Liver (tissue), 9 donors: ENCODE measurements around the gene OTOL1. TPM values are rescaled to one million over a fixed set of nuclear protein-coding genes. Genes with fewer than 3 reads are reported as not detected.
A peak's percentile ranks its signal among the peaks of the same experiment; 100 is the strongest.
"Not testable (repeated sequence)": the region's sequence is repeated elsewhere in the genome, so short reads cannot be mapped to it uniquely, and the experiment has no call there.

Source experiments
- DNase-seq: peaks from one replicate; pipeline ENCODE4 v3.0.0-alpha.2; 2017; ENCODE audit warnings: low spot score
- H3K27ac ChIP-seq, 2 donors: one replicate each; pipeline ENCODE4 v1.7.0; 2013; ENCODE audit warnings: inconsistent platforms in 2 of 2, low read length in 2 of 2, control low read depth in 1 of 2, low read depth in 1 of 2, mild to moderate bottlenecking in 1 of 2
- H3K27me3 ChIP-seq, 4 donors: one replicate each; pipeline versions ENCODE4 v1.6.1 to v1.7.0; 2013; ENCODE audit warnings: low read length in 3 of 4, inconsistent platforms in 1 of 4, mild to moderate bottlenecking in 1 of 4, moderate library complexity in 1 of 4; ENCODE audit not compliant: control insufficient read depth in 4 of 4, insufficient read depth in 4 of 4
- H3K36me3 ChIP-seq, 4 donors: one replicate each; pipeline versions ENCODE4 v1.6.1 to v1.7.0; 2013; ENCODE audit warnings: low read length in 3 of 4, mild to moderate bottlenecking in 3 of 4, low read depth in 1 of 4, moderate library complexity in 1 of 4; ENCODE audit not compliant: control insufficient read depth in 4 of 4, insufficient read depth in 3 of 4
- H3K4me1 ChIP-seq, 4 donors: one replicate each; pipeline versions ENCODE4 v1.6.1 to v1.7.0; 2013; ENCODE audit warnings: low read length in 3 of 4, mild to moderate bottlenecking in 3 of 4, moderate library complexity in 1 of 4; ENCODE audit not compliant: control insufficient read depth in 4 of 4, insufficient read depth in 4 of 4
- H3K4me3 ChIP-seq, 3 donors: one replicate each; pipeline versions ENCODE4 v1.6.1 to v1.7.0; 2013; ENCODE audit warnings: low read length in 3 of 3, control low read depth in 1 of 3, low read depth in 1 of 3, mild to moderate bottlenecking in 1 of 3
- H3K9ac ChIP-seq, 2 donors: one replicate each; pipeline ENCODE4 v1.7.0; 2013; ENCODE audit warnings: low read length in 2 of 2, mild to moderate bottlenecking in 2 of 2, moderate library complexity in 2 of 2, control low read depth in 1 of 2, low read depth in 1 of 2
- H3K9me3 ChIP-seq, 4 donors: one replicate each; pipeline versions ENCODE4 v1.6.1 to v1.7.0; 2013; ENCODE audit warnings: low read length in 3 of 4; ENCODE audit not compliant: control insufficient read depth in 4 of 4
- EGR1 ChIP-seq, 2 donors: IDR thresholded peaks; 2 replicates each; pipeline ENCODE4 v1.6.1; 2016 to 2018; ENCODE audit warnings: antibody characterized with exemption in 2 of 2, low read depth in 2 of 2
- FOXA1 ChIP-seq: IDR thresholded peaks from 2 replicates; pipeline ENCODE4 v1.6.1; 2016; ENCODE audit warnings: antibody characterized with exemption
- FOXA2 ChIP-seq: IDR thresholded peaks from 2 replicates; pipeline ENCODE4 v1.6.1; 2016; ENCODE audit warnings: antibody characterized with exemption
- HNF4A ChIP-seq, 2 donors: conservative IDR thresholded peaks; 2 replicates each; pipeline ENCODE4 v1.6.1; 2016; ENCODE audit warnings: antibody characterized with exemption in 2 of 2, mild to moderate bottlenecking in 2 of 2
- HNF4G ChIP-seq: IDR thresholded peaks from 2 replicates; pipeline ENCODE4 v1.6.1; 2016; ENCODE audit warnings: antibody characterized with exemption
- JUND ChIP-seq, 2 donors: IDR thresholded peaks; 2 replicates each; pipeline ENCODE4 v1.6.1; 2016; ENCODE audit warnings: antibody characterized with exemption in 2 of 2
- NR2F2 ChIP-seq: IDR thresholded peaks from 2 replicates; pipeline ENCODE4 v1.6.1; 2016; ENCODE audit warnings: antibody characterized with exemption
- RAD21 ChIP-seq, 2 donors: IDR thresholded peaks; 2 replicates each; pipeline ENCODE4 v1.6.1; 2016; ENCODE audit warnings: antibody characterized with exemption in 2 of 2, mild to moderate bottlenecking in 2 of 2
- RXRA ChIP-seq, 2 donors: IDR thresholded peaks; 2 replicates each; pipeline ENCODE4 v1.6.1; 2017 to 2018; ENCODE audit warnings: antibody characterized with exemption in 2 of 2, mild to moderate bottlenecking in 1 of 2
- SP1 ChIP-seq: IDR thresholded peaks from 2 replicates; pipeline ENCODE4 v1.6.1; 2018; ENCODE audit warnings: antibody characterized with exemption, mild to moderate bottlenecking
- TAF1 ChIP-seq: conservative IDR thresholded peaks from 2 replicates; pipeline ENCODE4 v1.6.1; 2016; ENCODE audit warnings: antibody characterized with exemption, mild to moderate bottlenecking
- YY1 ChIP-seq: IDR thresholded peaks from 2 replicates; pipeline ENCODE4 v1.6.1; 2016; ENCODE audit warnings: antibody characterized with exemption, mild to moderate bottlenecking
- WGBS: extraction: QIAGEN DNeasy Blood & Tissue Kit; methylation state at CpG from one replicate; pipeline ENCODE4 v1.1.7; 2013; 5-methylcytosine and 5-hydroxymethylcytosine counted together
- polyA plus RNA-seq, 2 donors: library from polyadenylated mRNA; stranded (reverse) in 1 of 2; unstranded in 1 of 2; fragments of 200-250 nt in 1 of 2; fragments of >200 nt in 1 of 2; fragmentation: Nextera tagmentation in 1 of 2; extraction: Ambion mirVana in 1 of 2; gene quantifications; one replicate each; pipeline versions ENCODE4 v1.2.1 to v1.2.3, GENCODE V29; 2013 to 2015
- total RNA-seq, 2 donors: library from RNA; depleted of rRNA; stranded (reverse); fragments of >200 nt; gene quantifications; one replicate each; pipeline ENCODE4 v1.2.3, GENCODE V29; 2014
- TF ChIP-seq, protein P1 (sequence below): IDR thresholded peaks from 2 replicates; pipeline ENCODE4 v1.6.1; 2016; ENCODE audit warnings: antibody characterized with exemption
- TF ChIP-seq, protein P2 (sequence below): IDR thresholded peaks from 2 replicates; pipeline ENCODE4 v1.6.1; 2016; ENCODE audit warnings: antibody characterized with exemption
- TF ChIP-seq, protein P3 (sequence below): fragments of 150-350 bp; IDR thresholded peaks from 2 replicates; pipeline ENCODE4 v1.5.1; 2017; ENCODE audit warnings: improper control_type of control experiment, low read depth, low read length; ENCODE audit not compliant: missing input control
- TF ChIP-seq, protein P4 (sequence below): IDR thresholded peaks from 2 replicates; pipeline ENCODE4 v1.6.1; 2016; ENCODE audit warnings: antibody characterized with exemption
- donor health status: healthy.
- donor health status: healthy.
- donor health status: healthy.
- donor health status: healthy.
- donor health status: healthy.

Gene OTOL1
- total and polyA plus RNA-seq, 4 donors, result not detected

DNA sequence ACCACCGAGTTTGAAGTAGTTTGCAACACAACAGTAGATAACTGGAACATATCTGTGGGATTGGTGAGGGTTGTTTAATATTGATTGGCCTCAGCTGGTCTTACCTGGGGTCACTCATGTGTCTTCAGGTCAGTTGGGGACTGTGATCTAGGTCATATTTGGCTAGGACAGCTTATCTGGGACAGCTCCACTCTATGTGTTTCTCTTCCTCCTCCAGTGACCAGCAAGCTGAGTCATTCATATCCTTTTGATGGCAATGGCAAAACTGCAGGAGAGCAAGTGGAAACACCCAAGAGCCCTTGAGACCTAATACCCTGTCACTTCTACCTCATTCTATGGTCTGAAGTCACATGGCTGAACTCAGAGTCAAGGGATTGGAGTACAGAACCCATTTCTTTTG is 5.8 kb upstream of the OTOL1 start:
- H3K27me3 ChIP-seq, result not testable (repeated sequence)

DNA sequence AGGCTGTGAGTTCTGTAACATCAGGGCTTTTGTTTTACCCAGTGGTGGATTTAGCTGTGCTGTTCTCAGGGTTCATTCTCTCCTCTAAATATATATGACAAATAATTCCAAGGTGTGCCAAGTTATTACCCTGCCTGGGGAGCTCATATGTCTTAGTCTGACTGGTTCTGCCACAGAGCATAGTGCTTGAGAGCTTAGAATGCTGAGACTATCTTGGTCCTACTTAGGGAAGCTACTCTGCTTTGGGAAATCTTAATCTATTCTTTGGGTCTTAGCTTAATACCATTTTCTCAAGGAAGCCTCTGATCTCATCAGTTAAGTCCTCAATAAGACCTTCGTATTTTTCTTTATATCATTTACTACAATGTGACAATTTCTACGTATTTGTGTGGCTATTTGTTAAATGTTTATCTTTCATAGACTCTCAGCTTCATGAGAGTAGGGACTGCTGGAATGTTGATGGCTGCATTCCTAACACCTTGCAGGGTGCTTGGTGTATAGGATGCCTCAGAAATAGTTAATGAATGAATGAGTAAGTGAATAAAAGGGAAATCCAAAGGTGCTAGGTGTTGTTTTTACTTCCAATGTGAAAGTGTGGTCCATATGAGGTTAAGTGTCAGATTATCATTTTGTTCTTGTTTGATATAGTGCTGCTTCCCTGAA is 1.8 kb downstream of the OTOL1 start:
- no peaks in the 10 kb centered on the region for H3K27me3 ChIP-seq
- TF ChIP-seq, protein P1, sequence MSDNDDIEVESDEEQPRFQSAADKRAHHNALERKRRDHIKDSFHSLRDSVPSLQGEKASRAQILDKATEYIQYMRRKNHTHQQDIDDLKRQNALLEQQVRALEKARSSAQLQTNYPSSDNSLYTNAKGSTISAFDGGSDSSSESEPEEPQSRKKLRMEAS, result no peak
- TF ChIP-seq, protein P2, sequence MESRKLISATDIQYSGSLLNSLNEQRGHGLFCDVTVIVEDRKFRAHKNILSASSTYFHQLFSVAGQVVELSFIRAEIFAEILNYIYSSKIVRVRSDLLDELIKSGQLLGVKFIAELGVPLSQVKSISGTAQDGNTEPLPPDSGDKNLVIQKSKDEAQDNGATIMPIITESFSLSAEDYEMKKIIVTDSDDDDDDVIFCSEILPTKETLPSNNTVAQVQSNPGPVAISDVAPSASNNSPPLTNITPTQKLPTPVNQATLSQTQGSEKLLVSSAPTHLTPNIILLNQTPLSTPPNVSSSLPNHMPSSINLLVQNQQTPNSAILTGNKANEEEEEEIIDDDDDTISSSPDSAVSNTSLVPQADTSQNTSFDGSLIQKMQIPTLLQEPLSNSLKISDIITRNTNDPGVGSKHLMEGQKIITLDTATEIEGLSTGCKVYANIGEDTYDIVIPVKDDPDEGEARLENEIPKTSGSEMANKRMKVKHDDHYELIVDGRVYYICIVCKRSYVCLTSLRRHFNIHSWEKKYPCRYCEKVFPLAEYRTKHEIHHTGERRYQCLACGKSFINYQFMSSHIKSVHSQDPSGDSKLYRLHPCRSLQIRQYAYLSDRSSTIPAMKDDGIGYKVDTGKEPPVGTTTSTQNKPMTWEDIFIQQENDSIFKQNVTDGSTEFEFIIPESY, result no peak
- TF ChIP-seq RXRA (IDR thresholded peaks at IDR 0.05), result no peak
- 81% methylated on average over 2 of the region's 2 CpGs for WGBS
- H3K9me3 ChIP-seq, result peaks cover 0 to 2% (median 0%) of the 10 kb centered on the region in 4 donors
- H3K36me3 ChIP-seq, result no peaks in the 10 kb centered on the region
- no peak for DNase-seq
- no peak overlapping the region for H3K27ac ChIP-seq
- H3K4me3 ChIP-seq, result no peak overlapping the region
- H3K9ac ChIP-seq, result no peak overlapping the region
- peaks cover 0 to 11% (median 9%) of the 10 kb centered on the region in 4 donors for H3K4me1 ChIP-seq

More for the DNA sequence above, 5.8 kb upstream of the OTOL1 start:
- not testable (repeated sequence) for H3K27ac ChIP-seq, H3K9me3 ChIP-seq, H3K4me3 ChIP-seq, H3K9ac ChIP-seq, DNase-seq, H3K36me3 ChIP-seq
- 49% methylated on average over 1 of the region's 1 CpG for WGBS
- H3K4me1 ChIP-seq, result peaks cover 1 to 16% (median 10%) of the 10 kb centered on the region in 4 donors
- TF ChIP-seq HNF4A (conservative IDR thresholded peaks at IDR 0.05), result peak in 1 of 2 donors; percentile 16
- peak; percentile 80 to 89 for TF ChIP-seq RXRA (IDR thresholded peaks at IDR 0.05)

DNA sequence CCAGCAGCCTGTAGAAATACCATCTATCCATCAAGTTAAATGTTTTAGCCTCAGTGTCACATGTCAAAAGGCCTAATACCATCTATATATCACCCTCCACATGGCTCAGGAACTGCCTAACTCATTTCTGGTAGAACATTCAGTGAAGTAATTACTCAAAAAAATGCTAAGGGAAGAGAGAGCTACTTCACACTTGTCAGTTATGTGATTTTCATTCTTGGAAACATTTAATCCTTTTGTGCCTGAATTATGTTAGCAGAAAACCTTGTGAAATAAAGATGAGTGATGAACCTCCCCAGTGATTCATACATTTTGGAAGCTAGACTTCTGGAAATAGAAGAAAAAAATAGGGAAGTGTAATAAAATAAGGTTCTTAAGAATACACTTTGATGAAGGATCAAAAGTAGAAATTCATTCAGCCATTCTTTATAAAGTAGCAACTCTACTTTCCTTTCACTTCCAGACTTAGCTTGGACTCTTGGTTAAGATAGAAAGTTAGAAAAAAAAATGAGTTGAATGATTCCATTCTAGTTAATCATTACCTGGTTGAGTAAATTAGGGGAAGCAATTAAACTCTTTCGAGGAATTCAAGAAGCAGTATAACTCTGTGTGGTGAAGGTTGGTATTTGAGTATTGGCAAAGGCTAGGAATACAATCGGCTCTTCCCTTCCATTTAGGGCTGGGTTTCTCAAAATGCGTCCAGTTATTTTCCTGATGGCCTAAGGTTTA is 3.6 kb downstream of the OTOL1 start:
- no peaks in the 10 kb centered on the region for H3K36me3 ChIP-seq
- TF ChIP-seq HNF4A (conservative IDR thresholded peaks at IDR 0.05), result peak in 1 of 2 donors; percentile 24
- peak in 1 of 2 donors; percentile 47 for TF ChIP-seq RXRA (IDR thresholded peaks at IDR 0.05)
- TF ChIP-seq, protein P2, result no peak
- WGBS, result 36% methylated on average over 3 of the region's 3 CpGs
- H3K27me3 ChIP-seq, result no peaks in the 10 kb centered on the region
- no peak overlapping the region for H3K9ac ChIP-seq
- DNase-seq, result no peak
- H3K27ac ChIP-seq, result no peak overlapping the region
- H3K4me1 ChIP-seq, result peaks cover 0 to 11% (median 9%) of the 10 kb centered on the region in 4 donors
- H3K9me3 ChIP-seq, result peaks cover 0 to 1% (median 0%) of the 10 kb centered on the region in 4 donors
- no peak overlapping the region for H3K4me3 ChIP-seq

DNA sequence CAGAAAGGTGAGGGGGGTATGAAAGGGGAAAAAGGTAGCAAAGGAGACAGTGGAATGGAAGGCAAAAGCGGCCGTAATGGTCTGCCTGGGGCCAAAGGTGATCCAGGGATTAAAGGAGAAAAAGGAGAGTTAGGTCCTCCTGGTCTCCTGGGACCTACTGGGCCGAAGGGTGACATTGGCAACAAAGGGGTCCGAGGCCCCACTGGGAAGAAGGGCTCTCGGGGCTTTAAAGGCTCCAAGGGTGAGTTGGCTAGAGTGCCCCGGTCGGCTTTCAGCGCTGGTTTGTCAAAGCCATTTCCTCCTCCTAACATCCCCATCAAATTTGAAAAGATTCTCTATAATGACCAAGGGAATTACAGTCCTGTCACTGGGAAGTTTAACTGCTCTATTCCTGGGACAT is 6.7 kb downstream of the OTOL1 start:
- DNase-seq, result no peak
- no peak overlapping the region for H3K9ac ChIP-seq
- H3K9me3 ChIP-seq, result no peaks in the 10 kb centered on the region
- no peaks in the 10 kb centered on the region for H3K27me3 ChIP-seq
- peaks cover 0 to 11% (median 9%) of the 10 kb centered on the region in 4 donors for H3K4me1 ChIP-seq
- H3K4me3 ChIP-seq, result no peak overlapping the region
- no peak overlapping the region for H3K27ac ChIP-seq
- H3K36me3 ChIP-seq, result no peaks in the 10 kb centered on the region
- WGBS, result 94% methylated on average over 8 of the region's 8 CpGs
- no peak for TF ChIP-seq FOXA1
- TF ChIP-seq YY1, result no peak
- TF ChIP-seq HNF4G, result no peak
- TF ChIP-seq JUND (IDR thresholded peaks at IDR 0.05), result no peak
- no peak for TF ChIP-seq RAD21 (IDR thresholded peaks at IDR 0.05)
- TF ChIP-seq, protein P3, sequence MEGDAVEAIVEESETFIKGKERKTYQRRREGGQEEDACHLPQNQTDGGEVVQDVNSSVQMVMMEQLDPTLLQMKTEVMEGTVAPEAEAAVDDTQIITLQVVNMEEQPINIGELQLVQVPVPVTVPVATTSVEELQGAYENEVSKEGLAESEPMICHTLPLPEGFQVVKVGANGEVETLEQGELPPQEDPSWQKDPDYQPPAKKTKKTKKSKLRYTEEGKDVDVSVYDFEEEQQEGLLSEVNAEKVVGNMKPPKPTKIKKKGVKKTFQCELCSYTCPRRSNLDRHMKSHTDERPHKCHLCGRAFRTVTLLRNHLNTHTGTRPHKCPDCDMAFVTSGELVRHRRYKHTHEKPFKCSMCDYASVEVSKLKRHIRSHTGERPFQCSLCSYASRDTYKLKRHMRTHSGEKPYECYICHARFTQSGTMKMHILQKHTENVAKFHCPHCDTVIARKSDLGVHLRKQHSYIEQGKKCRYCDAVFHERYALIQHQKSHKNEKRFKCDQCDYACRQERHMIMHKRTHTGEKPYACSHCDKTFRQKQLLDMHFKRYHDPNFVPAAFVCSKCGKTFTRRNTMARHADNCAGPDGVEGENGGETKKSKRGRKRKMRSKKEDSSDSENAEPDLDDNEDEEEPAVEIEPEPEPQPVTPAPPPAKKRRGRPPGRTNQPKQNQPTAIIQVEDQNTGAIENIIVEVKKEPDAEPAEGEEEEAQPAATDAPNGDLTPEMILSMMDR, result no peak
- TF ChIP-seq SP1, result no peak
- TF ChIP-seq, protein P1, result no peak
- no peak for TF ChIP-seq TAF1
- no peak for TF ChIP-seq FOXA2
- TF ChIP-seq NR2F2, result no peak
- TF ChIP-seq EGR1 (IDR thresholded peaks at IDR 0.05; ENCODE audit: low read depth in 2 of 2), result no peak
- TF ChIP-seq, protein P4, sequence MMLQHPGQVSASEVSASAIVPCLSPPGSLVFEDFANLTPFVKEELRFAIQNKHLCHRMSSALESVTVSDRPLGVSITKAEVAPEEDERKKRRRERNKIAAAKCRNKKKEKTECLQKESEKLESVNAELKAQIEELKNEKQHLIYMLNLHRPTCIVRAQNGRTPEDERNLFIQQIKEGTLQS, result no peak
